ENCODE data around the gene PRAC2. TPM values are rescaled to one million over a fixed set of nuclear protein-coding genes. Genes with fewer than 3 reads are reported as not detected.

PRAC2 gene
- total RNA-seq, 1 donor from 2014 or later, result not detected

DNA sequence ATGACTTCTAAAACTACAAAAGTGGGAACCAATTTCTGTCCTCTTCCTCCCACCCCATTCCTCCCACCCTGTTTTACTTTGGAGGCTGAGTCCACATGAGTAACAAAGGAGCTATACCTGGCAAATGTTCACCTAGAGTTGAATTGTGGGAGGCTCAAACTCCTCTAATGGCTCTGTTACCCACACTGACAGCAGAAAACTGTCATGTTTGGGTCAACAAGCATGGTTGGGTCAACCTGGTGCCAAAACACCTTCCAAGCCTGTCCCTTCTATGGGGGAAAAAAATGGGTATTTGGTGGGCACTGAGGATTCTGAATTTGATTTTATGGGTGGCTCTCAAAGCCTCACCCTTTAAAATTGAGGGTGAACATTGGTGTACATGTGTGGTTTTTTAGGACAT is 17.6 kb downstream of the PRAC2 start:
- TF ChIP-seq EZH2 (IDR thresholded peaks at IDR 0.05; ENCODE audit: insufficient read depth, low read length) (no peak), CTCF (IDR thresholded peaks at IDR 0.05; ENCODE audit: insufficient read depth, low read depth, low read length) (no peak)
- Mint-ChIP-seq H3K4me3 (ENCODE audit: unreplicated experiment) (no peak overlapping the region), H3K27ac (ENCODE audit: unreplicated experiment) (no peak overlapping the region), H3K9me3 (ENCODE audit: unreplicated experiment) (peaks cover 12% of the 10 kb centered on the region), H3K4me1 (ENCODE audit: low read depth, unreplicated experiment) (no peaks in the 10 kb centered on the region), H3K36me3 (ENCODE audit: low read depth, unreplicated experiment) (no peaks in the 10 kb centered on the region), H3K27me3 (ENCODE audit: low read depth, unreplicated experiment) (peaks cover 96% of the 10 kb centered on the region)
- H3K27me3 ChIP-seq (ENCODE audit: insufficient read depth, low read length), result peaks cover 91% of the 10 kb centered on the region
- H3K36me3 ChIP-seq (ENCODE audit: insufficient read depth, low read length), result no peaks in the 10 kb centered on the region
- no peaks in the 10 kb centered on the region for H3K79me2 ChIP-seq (ENCODE audit: insufficient read depth, low read length)
- no peaks in the 10 kb centered on the region for H3K4me1 ChIP-seq (ENCODE audit: insufficient read depth, low read length)
- H3K9me3 ChIP-seq (ENCODE audit: insufficient read depth, low read depth, low read length), result no peaks in the 10 kb centered on the region
- H3K4me2 ChIP-seq (ENCODE audit: low read length), result no peak overlapping the region
- H2AFZ ChIP-seq (ENCODE audit: low read depth, low read length), result no peak overlapping the region
- no peak for DNase-seq (ENCODE audit: low read depth)
- H3K27ac ChIP-seq (ENCODE audit: low read depth, low read length), result no peak overlapping the region
- H3K4me3 ChIP-seq (ENCODE audit: insufficient read depth, low read depth, low read length), result no peak overlapping the region
- no peak overlapping the region for H3K9ac ChIP-seq (ENCODE audit: low read length)
- no peak for FAIRE-seq
- H4K20me1 ChIP-seq (ENCODE audit: insufficient read depth, low read length), result no peaks in the 10 kb centered on the region

- no peaks in the 10 kb centered on the region for H3K36me3 Mint-ChIP-seq (ENCODE audit: low read depth, unreplicated experiment)
- Histone ChIP-seq H3K27ac (ENCODE audit: low read depth, low read length) (no peak overlapping the region), H3K36me3 (ENCODE audit: insufficient read depth, low read length) (no peaks in the 10 kb centered on the region), H2AFZ (ENCODE audit: low read depth, low read length) (no peak overlapping the region), H3K79me2 (ENCODE audit: insufficient read depth, low read length) (no peaks in the 10 kb centered on the region), H3K4me3 (ENCODE audit: insufficient read depth, low read depth, low read length) (no peak overlapping the region), H3K4me2 (ENCODE audit: low read length) (no peak overlapping the region), H3K9ac (ENCODE audit: low read length) (no peak overlapping the region), H4K20me1 (ENCODE audit: insufficient read depth, low read length) (peaks cover 10% of the 10 kb centered on the region), H3K27me3 (ENCODE audit: insufficient read depth, low read length) (peaks cover 95% of the 10 kb centered on the region), H3K4me1 (ENCODE audit: insufficient read depth, low read length) (no peaks in the 10 kb centered on the region), H3K9me3 (ENCODE audit: insufficient read depth, low read depth, low read length) (peaks cover 2% of the 10 kb centered on the region)
- H3K4me1 Mint-ChIP-seq (ENCODE audit: low read depth, unreplicated experiment), result no peaks in the 10 kb centered on the region
- H3K27me3 Mint-ChIP-seq (ENCODE audit: low read depth, unreplicated experiment), result peaks cover 95% of the 10 kb centered on the region
- TF ChIP-seq EZH2 (IDR thresholded peaks at IDR 0.05; ENCODE audit: insufficient read depth, low read length) (no peak), CTCF (IDR thresholded peaks at IDR 0.05; ENCODE audit: insufficient read depth, low read depth, low read length) (no peak)
- no peak for FAIRE-seq
- H3K9me3 Mint-ChIP-seq (ENCODE audit: unreplicated experiment), result peaks cover 2% of the 10 kb centered on the region
- no peak for DNase-seq (ENCODE audit: low read depth)
- no peak overlapping the region for H3K27ac Mint-ChIP-seq (ENCODE audit: unreplicated experiment)
- H3K4me3 Mint-ChIP-seq (ENCODE audit: unreplicated experiment), result no peak overlapping the region
These were observed 22.6 kb downstream of the PRAC2 start for GRCh38 chr17:48745381-48746275.

DNA sequence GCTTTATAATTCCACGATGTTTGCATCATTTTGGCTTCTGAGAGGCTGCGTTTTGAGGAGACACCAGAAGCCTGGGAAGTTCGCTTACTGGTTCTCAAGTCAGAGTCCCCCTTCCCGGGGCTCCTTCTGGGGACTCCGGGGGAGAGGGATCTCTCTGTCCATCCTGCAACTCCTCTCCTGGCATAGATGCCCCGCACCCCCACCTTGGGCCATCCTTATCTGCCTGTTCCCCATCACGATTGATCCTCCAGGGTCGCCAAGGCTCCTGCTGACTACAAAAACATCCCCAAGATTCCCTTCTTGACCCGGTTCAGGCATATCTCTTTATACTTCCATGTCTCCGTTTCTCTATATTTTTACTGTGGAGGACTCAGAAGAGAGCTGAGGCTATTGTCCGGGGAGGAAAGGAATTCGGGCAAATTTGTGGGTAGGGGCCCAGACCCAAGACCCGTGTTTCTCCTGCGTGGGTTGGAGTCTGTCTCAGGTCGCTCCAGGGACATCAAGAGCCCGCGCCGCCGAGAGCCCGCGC is 24.0 kb downstream of the PRAC2 start:
- no peak for DNase-seq (ENCODE audit: low read depth)

More for the DNA sequence above, 24.0 kb downstream of the PRAC2 start:
- Histone ChIP-seq H4K20me1 (ENCODE audit: insufficient read depth, low read length) (peaks cover 10% of the 10 kb centered on the region), H3K4me1 (ENCODE audit: insufficient read depth, low read length) (no peaks in the 10 kb centered on the region), H3K9ac (ENCODE audit: low read length) (no peak overlapping the region), H3K27me3 (ENCODE audit: insufficient read depth, low read length) (peaks cover 96% of the 10 kb centered on the region), H3K4me3 (ENCODE audit: insufficient read depth, low read depth, low read length) (no peak overlapping the region), H3K4me2 (ENCODE audit: low read length) (no peak overlapping the region), H3K79me2 (ENCODE audit: insufficient read depth, low read length) (no peaks in the 10 kb centered on the region), H3K9me3 (ENCODE audit: insufficient read depth, low read depth, low read length) (peaks cover 2% of the 10 kb centered on the region), H2AFZ (ENCODE audit: low read depth, low read length) (no peak overlapping the region), H3K36me3 (ENCODE audit: insufficient read depth, low read length) (no peaks in the 10 kb centered on the region), H3K27ac (ENCODE audit: low read depth, low read length) (no peak overlapping the region)
- Mint-ChIP-seq H3K27ac (ENCODE audit: unreplicated experiment) (no peak overlapping the region), H3K36me3 (ENCODE audit: low read depth, unreplicated experiment) (no peaks in the 10 kb centered on the region), H3K4me1 (ENCODE audit: low read depth, unreplicated experiment) (no peaks in the 10 kb centered on the region), H3K4me3 (ENCODE audit: unreplicated experiment) (no peak overlapping the region), H3K27me3 (ENCODE audit: low read depth, unreplicated experiment) (peaks cover 95% of the 10 kb centered on the region), H3K9me3 (ENCODE audit: unreplicated experiment) (no peaks in the 10 kb centered on the region)
- TF ChIP-seq EZH2 (IDR thresholded peaks at IDR 0.05; ENCODE audit: insufficient read depth, low read length) (no peak), CTCF (IDR thresholded peaks at IDR 0.05; ENCODE audit: insufficient read depth, low read depth, low read length) (no peak)
- no peak for FAIRE-seq

Data from astrocyte (in vitro differentiated cells and primary cell).